Measurements from ENCODE around the gene CYFIP1. TPM values are rescaled to one million over a fixed set of nuclear protein-coding genes. Genes with fewer than 3 reads are reported as not detected.

CYFIP1 gene
- total RNA-seq, 6 experiments from 2014 or later, result 122 to 142 (median 131) TPM

GRCh38 chr15:22887157-22887951 is 92.8 kb downstream of the CYFIP1 start:
- Mint-ChIP-seq H3K9me3 (no peaks in the 10 kb centered on the region), H3K4me3 (peak overlapping the region; percentile 73), H3K27ac (peak overlapping the region; percentile 97), H3K36me3 (ENCODE audit: low read depth) (peaks cover 37% of the 10 kb centered on the region), H3K27me3 (ENCODE audit: insufficient read depth) (peaks cover 2% of the 10 kb centered on the region), H3K4me1 (ENCODE audit: low read depth) (peaks cover 27% of the 10 kb centered on the region)
- TF ChIP-seq CTCF (IDR thresholded peaks at IDR 0.05), result no peak
- DNase-seq, result peak; percentile 84

DNA sequence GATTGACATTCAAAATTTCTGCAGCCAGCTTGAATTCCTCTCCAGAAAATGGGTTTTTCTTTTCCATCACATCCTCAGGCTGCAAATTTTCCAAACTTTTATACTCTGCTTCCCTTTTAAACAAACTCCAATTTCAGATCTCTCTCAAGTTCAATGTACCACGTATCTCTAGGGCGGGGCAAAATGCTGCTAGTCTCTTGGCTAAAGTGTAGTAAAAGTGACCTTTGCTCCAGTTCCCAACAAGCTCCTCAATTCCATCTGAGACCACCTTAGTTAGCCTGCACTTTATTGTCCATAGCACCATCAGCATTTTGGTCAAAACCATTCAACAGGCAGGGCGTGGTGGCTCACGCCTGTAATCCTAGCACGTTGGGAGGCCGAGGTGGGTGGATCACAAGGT is 95.0 kb downstream of the CYFIP1 start:
- no peak for TF ChIP-seq CTCF (IDR thresholded peaks at IDR 0.05)
- Mint-ChIP-seq H3K4me1 (ENCODE audit: low read depth) (peaks cover 27% of the 10 kb centered on the region), H3K36me3 (ENCODE audit: low read depth) (peaks cover 48% of the 10 kb centered on the region), H3K27me3 (ENCODE audit: insufficient read depth) (peaks cover 2% of the 10 kb centered on the region; the same call in 1 of the 2 replicates), H3K4me3 (no peak overlapping the region), H3K27ac (no peak overlapping the region), H3K9me3 (no peaks in the 10 kb centered on the region)
- DNase-seq, result no peak

DNA sequence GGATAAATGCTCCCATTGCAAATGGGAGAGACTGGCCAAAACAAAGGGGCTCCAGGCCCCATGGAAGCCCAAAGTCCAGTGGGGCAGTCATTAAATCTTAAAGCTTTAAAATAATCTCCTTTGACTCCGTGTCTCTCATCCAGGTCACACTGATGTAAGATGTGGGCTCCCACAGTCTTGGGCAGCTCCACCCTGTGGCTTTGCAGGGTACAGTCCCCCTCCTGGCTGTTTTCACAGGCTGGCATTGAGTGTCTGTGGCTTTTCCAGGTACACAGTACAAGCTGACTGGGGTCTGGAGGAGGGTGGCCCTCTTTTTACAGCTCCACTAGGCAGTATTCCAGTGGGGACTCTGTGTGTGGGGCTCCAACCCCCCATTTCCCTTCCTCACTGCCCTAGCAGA is 95.8 kb downstream of the CYFIP1 start:
- Mint-ChIP-seq H3K27ac (no peak overlapping the region), H3K36me3 (ENCODE audit: low read depth) (peaks cover 45% of the 10 kb centered on the region), H3K9me3 (no peaks in the 10 kb centered on the region), H3K27me3 (ENCODE audit: insufficient read depth) (peaks cover 3% of the 10 kb centered on the region; the same call in 1 of the 2 replicates), H3K4me1 (ENCODE audit: low read depth) (peaks cover 21% of the 10 kb centered on the region), H3K4me3 (no peak overlapping the region)
- no peak for DNase-seq
- peak; percentile 49 for TF ChIP-seq CTCF (IDR thresholded peaks at IDR 0.05)

DNA sequence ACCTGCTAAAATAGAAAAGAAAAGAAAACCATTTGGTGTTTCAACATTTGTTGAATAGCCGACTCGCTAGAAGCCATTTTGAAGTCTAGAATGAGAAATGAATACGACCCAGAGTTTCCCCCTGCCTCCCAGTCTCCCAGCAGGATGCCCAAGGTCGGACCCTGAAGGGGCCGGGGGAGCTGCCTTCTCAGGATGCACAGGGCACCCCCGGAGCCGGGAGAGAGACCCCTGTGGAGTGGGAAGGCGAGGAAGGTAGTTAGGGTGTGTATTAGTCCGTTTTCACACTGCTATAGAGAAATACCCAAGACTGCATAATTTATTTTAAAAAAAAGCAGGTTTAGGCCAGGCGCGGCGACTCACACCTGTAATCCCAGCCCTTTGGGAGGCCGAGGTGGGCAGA is 97.0 kb downstream of the CYFIP1 start:
- Mint-ChIP-seq H3K27ac (no peak overlapping the region), H3K36me3 (ENCODE audit: low read depth) (peaks cover 47% of the 10 kb centered on the region)

DNA sequence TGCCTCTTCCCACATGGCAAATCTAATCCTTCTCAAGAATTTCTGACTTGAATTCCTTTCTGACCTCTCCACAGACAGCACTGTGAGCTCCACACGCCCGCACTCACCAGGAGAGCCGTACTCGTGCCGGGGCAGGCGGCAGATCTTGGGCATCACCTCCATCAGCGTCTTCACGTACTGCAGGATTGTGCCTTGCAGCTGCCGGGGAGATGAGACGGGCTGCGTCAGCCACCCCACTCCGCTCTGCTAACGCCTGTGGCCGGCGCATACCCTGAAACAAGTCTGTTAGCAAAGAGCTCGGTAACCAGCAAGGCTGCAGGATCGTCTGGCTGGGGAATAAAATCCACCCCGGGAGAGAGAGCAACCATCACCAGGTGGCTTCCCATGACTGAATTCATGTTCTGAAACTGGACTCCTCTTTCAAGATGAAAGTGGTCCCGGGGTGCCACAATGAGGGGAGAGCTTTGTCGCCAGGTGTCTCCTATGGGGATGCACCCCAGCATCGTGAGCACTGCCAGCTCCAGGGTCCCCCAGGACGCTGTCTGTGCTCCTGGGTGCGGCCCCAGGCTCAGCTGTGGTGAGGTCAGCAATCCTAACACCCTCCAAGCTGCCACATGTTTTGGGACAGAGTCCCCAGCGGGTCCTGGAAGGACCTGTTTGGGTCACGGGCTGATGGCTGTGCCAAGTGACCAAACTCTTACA is 98.3 kb downstream of the CYFIP1 start:
- peaks cover 4% of the 10 kb centered on the region for H3K4me1 Mint-ChIP-seq (ENCODE audit: low read depth)
- peaks cover 41% of the 10 kb centered on the region for H3K36me3 Mint-ChIP-seq (ENCODE audit: low read depth)
- H3K27me3 Mint-ChIP-seq (ENCODE audit: insufficient read depth), result peaks cover 2% of the 10 kb centered on the region; the same call in 1 of the 2 replicates
- no peak for TF ChIP-seq CTCF (IDR thresholded peaks at IDR 0.05)
- H3K27ac Mint-ChIP-seq, result no peak overlapping the region
- H3K9me3 Mint-ChIP-seq, result no peaks in the 10 kb centered on the region
- no peak overlapping the region for H3K4me3 Mint-ChIP-seq
- DNase-seq, result no peak

More for the DNA sequence above, 97.0 kb downstream of the CYFIP1 start:
- DNase-seq, result no peak
- peaks cover 17% of the 10 kb centered on the region for H3K4me1 Mint-ChIP-seq (ENCODE audit: low read depth)
- peaks cover 2% of the 10 kb centered on the region; the same call in 1 of the 2 replicates for H3K27me3 Mint-ChIP-seq (ENCODE audit: insufficient read depth)
- H3K9me3 Mint-ChIP-seq, result no peaks in the 10 kb centered on the region
- no peak overlapping the region for H3K4me3 Mint-ChIP-seq
- TF ChIP-seq CTCF (IDR thresholded peaks at IDR 0.05), result no peak
